ENCODE measurements around the gene AKR7A3.
"Not testable (repeated sequence)": the region's sequence is repeated elsewhere in the genome, so short reads cannot be mapped to it uniquely, and the experiment has no call there.

The AKR7A3 gene

DNA sequence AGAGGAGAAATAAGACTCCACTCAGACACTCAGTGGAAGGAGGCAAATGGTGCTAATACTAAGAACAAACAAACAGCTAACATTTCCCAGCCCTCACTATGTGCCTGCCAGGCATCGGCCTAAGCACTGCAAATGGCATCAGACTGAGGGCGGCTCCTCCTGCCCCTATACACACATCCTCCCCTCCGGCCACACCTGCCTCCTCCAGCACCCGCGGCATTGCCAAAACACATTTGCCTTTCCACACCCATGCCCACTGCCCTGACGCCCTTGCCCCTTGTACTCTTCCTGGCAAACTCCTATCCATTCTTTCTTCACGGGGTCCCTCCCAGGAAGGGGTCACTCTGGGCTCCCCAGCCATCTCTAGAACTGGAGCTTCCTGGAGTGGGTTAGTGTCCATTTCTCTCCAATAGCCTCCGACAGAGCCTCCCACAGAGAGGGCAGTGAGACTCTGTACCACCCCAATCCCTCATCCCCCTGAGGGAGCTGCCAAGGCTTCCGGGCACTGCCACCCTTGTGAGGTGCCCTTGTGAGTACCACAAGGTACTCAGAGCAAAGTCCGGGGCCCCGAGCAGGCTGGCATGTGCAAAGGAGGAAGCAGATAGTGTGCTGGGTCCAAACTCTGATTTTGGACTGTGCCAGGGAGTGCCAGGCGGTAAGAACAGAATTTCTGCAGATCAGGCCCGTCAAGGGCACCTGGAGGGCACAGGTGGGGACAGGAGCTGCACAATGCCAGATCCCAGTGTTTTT lies 959 bp downstream of the AKR7A3 start:
- no peak for DNase-seq (ENCODE audit: low read depth)

DNA sequence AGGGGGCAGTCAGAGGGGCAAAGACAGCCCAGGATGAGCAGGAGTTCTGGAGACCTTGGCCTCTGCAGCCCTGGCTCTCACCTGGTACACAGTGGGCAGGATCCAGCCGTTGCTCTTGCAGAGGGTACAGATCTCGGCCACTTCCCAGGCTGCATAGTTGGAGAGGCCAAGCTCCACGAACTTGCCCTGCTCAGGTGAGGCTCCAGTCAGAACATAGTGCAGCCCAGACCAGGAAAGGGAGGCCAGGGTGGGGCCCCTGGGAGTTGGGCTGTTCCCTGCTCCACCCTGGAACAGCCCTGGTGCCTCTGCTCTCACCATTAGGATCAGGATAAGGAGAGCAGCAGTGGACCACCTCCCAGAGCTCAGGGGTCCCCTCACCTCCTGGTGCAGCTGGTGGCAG lies 2.8 kb downstream of the AKR7A3 start:
- not testable (repeated sequence) for DNase-seq (ENCODE audit: low read depth)

DNA sequence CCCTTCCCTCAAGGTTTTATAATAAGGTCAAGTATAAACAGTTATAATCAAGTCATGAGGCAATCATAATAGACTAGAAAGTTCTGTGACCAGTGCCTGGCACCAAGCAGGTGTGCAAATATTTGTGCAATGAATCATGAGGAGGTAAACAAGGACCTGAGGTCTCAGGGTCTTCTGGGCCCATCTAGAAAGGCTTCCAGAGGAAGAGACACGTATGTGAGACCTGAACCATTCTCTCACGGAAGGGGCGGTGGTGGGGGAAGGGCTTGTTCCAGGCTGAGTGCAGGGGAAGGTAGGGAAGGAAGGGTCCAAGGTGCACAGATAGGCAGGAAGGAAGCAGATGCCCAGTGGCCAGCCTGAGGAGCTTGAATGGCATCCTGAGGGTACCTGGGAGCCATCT lies 3.2 kb downstream of the AKR7A3 start:
- not testable (repeated sequence) for DNase-seq (ENCODE audit: low read depth)

DNA sequence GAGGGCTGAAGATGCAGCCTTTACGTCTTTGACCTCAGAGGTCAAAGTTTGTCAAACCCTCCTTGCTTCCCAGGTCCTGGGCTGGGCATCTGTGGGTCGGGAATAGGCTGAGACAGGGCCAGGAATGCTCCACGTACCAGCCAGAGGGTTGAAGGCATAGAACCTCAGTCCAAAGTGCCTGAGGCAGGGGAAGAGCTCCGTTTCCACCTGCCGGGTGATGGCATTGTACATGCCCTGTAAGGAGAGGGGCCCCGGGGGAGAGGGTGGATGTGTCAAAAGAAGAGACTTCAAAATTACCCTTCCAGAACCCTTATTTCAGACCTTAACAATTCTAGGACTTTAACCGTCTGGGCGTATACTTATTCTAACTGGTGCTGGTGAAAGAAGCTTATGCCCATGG lies 3.7 kb downstream of the AKR7A3 start:
- no peak for DNase-seq (ENCODE audit: low read depth)

DNA sequence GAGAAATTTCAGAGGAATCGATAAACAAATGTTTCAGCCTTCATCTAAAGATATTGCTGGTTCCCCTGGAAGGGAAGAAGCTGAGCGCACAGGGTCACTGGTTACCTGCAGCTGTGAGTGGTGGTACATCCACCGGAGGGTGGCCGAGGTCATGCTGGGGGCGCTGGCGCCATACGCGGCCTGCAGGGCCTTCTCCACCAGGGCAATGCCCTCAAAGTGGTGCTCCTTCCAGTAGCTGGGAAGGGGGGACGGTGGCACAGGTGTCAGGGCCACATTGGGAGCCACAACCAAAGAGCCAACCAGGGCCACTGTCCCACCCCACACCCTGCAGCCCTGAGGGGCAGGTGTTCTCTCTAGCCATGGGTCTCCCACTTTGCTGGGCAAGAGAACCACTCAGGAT lies 4.7 kb downstream of the AKR7A3 start:
- DNase-seq (ENCODE audit: low read depth) = no peak

DNA sequence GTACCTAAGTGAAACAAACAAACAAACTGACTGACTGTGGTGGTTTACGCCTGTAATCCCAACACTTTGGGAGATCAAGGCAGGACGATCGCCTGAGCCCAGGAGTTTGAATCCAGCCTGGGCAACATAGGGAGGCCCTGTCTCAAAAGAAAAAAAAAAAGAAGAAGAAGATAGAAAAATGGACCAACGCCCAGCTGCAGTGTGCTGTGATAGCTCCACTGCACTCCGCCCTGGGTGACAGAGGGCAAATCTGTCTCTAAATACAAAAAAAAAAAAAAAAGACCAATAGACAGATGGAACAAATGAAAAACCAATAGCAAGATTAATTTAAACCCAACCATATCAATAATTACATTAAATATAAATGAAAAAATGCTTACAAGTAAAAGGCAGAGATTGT lies 13.9 kb downstream of the AKR7A3 start:
- DNase-seq (ENCODE audit: low read depth) = no peak

DNA sequence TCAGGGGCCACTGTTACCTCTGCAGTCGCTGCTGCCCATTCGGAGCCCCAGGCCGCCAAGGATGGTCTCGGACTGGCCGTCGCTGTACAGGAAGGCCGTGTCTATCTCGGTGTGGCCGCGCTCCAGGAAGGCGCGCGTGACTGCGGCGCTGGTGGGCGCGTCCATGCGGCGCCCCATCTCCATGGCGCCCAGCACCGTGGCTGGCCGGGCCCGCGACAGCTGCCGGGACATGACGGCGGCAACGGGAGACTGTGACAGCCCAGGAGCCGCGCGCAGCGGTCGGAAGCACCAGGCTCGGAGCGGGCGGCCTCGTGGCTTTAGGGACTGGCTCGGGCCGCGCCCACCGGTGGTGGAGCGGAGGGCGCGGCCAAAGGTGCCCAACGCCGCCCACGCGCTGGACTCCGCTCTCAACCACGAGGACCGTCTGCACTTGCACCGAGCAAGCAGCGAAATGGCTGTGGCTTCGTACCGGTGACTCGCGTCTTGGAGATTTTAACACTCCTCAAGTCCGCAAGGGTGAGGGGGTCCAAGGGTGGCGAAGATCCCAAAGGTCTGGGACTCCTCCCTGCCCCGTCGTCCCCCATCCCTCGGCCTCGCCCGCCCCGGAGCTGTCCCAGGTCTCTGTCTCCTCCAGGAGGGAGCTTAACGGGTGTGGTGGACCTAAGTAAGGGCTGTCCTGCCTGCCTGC lies 14.6 kb downstream of the AKR7A3 start:
- not testable (repeated sequence) for DNase-seq (ENCODE audit: low read depth)

DNA sequence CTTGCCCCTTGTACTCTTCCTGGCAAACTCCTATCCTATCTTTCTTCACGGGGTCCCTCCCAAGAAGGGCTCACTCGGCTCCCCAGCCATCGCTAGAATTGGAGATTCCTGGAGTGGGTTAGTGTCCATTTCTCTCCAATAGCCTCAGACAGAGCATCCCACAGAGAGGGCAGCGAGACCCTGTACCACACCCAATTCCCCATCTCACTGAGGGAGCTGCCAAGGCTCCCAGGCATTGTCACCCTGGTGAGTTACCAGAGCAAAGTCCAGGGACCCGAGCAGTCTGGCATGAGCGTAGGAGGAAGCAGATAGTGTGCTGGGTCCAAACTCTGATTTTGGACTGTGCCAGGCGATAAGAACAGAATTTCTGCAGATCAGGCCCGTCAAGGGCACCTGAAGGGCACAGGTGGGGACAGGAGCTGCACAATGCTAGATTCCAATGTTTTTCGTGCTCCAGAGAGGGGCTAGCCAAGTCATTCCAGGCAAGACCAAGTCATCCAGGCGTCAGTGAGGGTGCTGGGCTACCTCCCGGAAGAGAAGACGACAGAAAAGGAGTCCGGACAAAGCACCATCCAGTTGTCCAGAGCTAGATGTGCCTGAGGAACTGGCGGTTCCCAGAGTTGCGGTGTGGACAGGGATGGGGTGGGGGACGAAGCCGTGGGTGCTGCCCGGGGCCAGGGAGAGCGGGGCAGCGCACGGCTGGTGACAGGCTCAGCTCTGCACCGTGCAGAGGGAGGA lies 15.3 kb downstream of the AKR7A3 start:
- DNase-seq (ENCODE audit: low read depth) = no peak

DNA sequence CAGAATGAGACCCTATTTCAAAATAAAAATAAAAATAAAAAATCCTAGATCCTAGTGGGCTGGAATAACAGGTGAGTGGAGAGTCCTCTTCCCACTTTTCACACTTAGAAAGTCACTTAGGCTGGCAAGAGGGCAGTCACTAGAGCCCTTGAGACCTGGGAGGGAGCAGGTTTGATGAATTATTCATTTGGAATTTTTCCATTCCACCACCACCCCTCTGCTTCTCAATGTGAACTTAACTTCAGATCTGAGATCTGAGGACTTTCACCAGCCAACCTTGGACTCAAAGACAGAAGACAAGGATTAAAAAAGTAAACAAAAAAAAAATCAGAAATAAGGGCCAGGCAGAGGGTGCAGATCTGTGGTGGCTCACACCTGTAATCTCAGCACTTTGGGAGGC lies 16.5 kb downstream of the AKR7A3 start:
- no peak for DNase-seq (ENCODE audit: low read depth)

DNA sequence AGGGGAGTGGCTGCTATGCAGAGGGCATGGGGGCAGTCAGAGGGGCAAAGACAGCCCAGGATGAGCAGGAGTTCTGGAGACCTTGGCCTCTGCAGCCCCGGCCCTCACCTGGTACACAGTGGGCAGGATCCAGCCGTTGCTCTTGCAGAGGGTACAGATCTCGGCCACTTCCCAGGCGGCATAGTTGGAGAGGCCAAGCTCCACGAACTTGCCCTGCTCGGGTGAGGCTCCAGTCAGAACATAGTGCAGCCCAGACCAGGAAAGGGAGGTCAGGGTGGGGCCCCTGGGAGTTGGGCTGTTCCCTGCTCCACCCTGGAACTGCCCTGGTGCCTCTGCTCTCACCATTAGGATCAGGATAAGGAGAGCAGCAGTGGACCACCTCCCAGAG lies 18.2 kb downstream of the AKR7A3 start:
- not testable (repeated sequence) for DNase-seq (ENCODE audit: low read depth)

DNA sequence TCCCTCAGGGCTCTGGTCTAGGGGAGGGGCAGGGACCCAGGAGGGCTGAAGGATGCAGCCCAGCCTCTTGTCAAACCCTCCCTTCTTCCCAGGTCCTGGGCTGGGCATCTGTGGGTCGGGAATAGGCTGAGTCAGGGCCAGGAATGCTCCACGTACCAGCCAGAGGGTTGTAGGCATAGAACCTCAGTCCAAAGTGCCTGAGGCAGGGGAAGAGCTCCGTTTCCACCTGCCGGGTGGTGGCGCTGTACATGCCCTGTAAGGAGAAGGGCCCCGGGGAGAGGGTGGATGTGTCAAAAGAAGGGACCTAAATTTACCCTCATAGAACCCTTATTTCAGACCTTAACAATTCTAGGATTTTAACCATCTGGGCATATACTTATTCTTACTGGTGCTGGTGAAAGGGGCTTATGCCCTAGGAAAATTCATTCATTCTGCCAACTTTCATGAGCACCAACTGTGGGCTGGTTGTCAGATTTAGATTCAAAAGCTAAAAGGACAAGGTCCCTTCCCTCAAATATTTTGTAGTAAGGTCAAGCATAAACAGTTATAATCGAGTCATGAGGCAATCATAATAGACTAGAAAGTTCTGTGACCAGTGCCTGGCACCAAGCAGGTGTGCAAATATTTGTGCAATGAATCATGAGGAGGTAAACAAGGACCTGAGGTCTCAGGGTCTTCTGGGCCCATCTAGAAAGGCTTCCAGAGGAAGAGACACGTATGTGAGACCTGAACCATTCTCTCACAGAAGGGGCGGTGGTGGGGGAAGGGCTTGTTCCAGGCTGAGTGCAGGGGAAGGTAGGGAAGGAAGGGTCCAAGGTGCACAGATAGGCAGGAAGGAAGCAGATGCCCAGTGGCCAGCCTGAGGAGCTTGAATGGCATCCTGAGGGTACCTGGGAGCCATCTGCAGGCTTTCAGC lies 18.9 kb downstream of the AKR7A3 start:
- DNase-seq (ENCODE audit: low read depth) = not testable (repeated sequence)

DNA sequence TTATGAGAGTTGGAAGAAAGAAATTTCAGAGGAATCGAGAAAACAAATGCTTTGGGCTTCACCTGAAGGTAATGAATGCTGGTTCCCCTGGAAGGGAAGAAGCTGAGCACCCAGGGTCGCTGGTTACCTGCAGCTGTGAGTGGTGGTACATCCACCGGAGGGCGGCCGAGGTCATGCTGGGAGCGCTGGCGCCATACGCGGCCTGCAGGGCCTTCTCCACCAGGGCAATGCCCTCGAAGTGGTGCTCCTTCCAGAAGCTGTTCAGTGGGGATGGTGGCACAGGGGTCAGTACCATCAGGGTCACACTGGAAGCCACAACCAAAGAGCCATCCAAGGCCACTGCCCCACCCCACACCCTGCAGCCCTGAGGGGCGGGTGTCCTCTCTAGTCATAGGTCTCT lies 20.1 kb downstream of the AKR7A3 start:
- no peak for DNase-seq (ENCODE audit: low read depth)

DNA sequence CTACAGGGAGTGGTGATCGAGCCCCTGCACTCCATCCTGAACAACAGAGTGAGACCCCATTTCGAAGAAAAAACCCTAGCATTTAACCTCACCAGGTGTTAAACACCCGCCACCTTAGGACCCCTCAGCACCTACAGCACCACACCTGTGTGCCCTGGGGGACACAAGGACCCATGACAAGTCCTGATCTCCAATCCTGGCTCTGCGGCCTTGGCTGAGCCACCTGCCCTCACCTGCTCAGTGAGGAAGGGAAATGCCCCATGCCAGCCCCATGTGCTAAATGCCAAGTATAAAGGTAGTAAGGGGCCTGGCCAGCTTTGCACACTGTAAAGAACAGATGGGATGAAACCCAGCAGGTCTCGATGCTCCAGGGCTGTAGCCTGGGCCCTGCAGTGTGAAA lies 25.8 kb downstream of the AKR7A3 start:
- no peak for DNase-seq (ENCODE audit: low read depth)

DNA sequence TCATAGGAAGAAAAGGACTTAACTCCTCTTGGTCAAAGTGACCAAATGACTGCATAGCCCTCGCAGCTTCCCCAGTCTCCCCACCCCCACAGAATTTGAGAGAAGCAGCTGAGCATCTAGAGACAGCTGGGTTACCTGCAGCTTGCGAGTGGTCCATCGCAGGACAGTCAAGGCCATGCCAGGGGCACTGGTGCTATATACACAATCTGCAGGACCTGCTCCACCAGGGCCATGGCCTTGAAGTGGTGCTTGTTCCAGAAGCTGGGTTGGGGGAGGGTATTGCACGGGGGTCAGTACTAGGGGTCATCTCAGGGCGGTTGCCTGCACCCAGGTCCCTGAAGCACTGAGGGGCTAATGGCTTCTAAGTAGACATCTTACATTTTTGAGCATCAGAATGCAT lies 26.5 kb downstream of the AKR7A3 start:
- DNase-seq (ENCODE audit: low read depth) = no peak

DNA sequence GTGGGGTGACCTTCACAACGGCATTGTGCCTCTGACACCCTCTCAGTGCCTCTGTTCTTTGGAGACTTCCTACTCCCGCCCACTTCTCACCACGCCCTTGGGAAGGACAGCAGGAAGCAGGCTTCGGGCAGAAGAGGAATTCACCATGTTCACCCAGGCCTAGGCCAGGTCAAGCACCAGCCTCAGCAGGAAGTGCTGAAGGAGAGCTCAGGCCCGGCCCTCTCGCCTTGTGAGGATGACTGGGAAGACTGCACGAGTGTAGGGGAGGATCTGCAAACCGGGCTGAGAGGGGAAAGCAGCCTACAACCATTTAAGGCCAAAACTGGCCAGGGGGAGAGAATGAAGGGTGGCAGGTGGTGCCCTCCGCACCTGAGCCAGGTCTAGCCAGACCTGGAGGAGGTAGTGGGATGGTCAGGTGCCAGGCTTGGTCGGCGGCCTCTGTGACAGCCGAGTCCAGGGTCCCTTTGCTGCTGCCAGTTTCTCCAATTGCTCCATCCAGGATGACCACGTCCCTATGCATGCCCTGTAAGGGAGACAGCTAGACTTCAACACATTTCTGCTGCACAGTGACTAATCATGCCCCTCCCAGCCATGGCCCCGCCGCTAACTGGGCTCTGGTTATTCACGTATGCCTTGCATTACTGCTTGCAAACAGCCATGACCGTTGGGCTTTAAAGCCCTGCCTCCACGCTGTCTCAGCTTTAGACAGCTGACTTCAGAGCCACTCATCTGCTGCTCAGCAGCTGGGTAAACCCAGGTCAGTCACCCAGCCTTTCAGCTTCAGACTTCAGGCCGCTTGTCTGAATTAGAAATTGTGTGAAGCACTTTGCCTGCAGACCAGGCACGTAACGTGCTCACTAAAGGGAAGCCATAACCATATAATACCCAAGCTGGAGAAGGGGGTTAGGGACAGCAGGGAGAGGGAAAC lies 28.1 kb downstream of the AKR7A3 start:
- DNase-seq (ENCODE audit: low read depth) = peak; percentile 89

DNA sequence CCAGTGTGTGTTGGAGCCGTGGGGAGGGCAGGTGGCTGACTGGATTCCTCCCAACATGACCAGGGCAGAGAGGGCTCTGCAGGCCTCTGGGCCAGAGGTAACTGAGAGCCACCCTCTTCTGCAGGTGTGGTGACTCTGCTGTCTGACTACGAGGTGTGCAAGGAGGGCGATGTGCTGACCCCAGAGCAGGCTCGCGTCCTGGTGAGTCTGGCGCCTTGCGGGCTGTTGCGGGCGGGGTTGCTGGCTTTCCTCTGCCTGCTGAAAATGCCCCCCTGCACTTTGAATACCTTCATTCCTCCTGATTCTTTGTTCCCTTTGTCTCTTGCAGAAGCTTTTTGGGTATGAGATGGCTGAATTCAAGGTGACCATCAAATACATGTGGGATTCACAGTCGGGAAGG lies 30.2 kb downstream of the AKR7A3 start:
- DNase-seq (ENCODE audit: low read depth) = no peak

DNA sequence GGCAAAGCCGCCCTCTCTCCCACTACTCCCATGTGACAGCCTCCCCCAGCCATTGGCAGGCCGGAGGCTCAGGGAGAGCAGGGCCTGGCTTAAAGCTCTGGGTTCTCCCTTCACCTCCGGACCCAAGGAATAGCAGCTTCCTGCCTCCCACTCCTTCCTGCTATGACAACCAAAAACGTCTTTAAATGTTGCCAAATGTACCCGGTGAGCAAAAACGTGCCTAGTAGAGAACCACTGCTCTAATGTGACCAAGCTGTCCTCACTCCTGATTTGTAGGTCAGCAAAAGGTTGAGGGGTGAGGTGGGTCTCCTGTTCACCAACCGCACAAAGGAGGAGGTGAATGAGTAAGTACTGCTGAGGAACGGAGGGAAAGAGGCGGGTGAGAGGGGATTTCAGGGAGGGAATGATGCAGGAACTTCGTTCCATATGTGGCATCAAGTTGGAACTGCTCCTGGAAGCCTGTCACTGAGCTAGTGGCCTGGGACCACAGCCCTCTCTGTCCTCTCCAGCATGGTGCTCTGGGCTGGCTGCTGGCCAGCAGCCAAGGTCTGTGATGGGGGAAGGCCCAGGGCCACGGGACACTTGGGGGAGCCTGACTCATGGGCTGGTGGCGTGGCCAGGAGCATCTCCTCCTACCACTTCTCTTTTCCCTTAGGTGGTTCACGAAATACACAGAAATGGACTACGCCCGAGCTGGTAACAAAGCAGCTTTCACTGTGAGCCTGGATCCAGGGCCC lies 31.2 kb downstream of the AKR7A3 start:
- DNase-seq (ENCODE audit: low read depth) = no peak

DNA sequence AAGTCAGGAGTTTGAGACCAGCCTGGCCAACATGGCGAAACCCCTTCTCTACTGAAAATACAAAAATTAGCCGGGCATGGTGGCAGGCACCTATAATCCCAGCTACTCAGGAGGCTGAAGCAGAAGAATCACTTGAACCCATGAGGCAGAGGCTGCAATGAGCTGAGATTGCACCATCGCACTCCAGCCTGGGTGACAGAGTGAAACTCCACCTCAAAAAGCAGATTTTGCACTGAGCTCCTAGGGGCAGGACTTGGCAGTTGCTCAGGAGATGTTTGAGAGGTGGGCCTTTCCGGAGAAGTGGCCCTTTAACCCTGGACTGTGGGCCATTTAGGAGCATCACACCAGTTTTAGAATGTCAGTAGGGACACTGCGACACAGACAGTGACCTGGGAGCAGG lies 32.3 kb downstream of the AKR7A3 start:
- not testable (repeated sequence) for DNase-seq (ENCODE audit: low read depth)

DNA sequence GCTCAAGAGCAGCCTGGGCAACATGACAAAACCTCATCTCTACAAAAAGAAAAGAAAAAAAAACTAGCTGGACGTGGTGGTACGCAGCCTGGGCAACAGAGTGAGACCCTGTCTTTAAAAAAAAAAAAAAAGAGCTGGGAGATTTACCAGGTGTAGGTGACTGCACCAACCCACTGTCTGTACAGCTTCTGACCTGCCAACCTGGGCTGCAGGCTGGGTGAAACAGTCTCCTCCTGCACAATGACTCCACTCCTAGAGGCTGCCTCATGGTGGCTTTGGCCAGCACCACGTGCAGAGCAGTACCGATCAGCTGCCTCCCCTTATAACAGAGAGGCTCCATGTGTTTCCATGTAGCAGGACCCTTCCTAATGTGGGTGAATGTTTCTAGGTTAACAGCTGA lies 33.3 kb downstream of the AKR7A3 start:
- DNase-seq (ENCODE audit: low read depth) = no peak

DNA sequence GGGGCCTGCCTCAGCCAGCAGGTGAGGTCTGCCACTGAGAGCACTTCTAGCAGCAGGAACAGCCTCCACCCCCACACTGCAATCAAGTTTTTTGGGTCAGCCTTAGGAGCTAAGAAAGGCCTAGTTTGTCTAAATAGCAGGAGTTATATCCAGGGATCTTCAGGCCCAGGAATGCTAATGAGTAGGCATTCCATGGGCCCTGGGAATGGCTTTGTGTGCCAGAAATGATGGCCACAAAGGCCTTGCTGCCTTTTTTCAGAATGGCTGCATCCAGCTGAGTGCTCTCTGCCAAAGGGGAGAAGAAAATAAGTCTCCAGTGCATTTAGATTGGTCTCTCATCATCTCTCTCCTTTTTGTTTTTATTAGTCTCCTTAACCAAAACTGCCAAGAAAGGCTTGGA lies 34.2 kb downstream of the AKR7A3 start:
- no peak for DNase-seq (ENCODE audit: low read depth)
